Panc1 (cell line): ENCODE results near the gene SLC2A11. TPM values are rescaled to one million over a fixed set of nuclear protein-coding genes. Genes with fewer than 3 reads are reported as not detected.

Source experiments
- ATAC-seq: fragments of 200-7000 bp; cut with Tn5 transposase; 2 replicates; pipeline ENCODE4 v1.9.1; 2020; ENCODE audit warnings: mild to moderate bottlenecking, moderate library complexity
- BruUV-seq: library from RNA; stranded (reverse); fragments of 400-500 nt; replicated peaks from 2 replicates; lab custom pipeline; 2021; lab: Mats Ljungman, UMichigan
- CTCF ChIA-PET: fragments of 300-600 bp; sonication (Branson Sonifier 250); formaldehyde crosslinking; loops from one replicate; lab custom pipeline; 2022; ENCODE audit warnings: antibody characterized with exemption; lab: Charles Lee
- POLR2A ChIA-PET: fragments of 300-600 bp; sonication (Branson Sonifier 250); formaldehyde crosslinking; loops from one replicate; lab custom pipeline; 2022; ENCODE audit warnings: antibody characterized with exemption; lab: Charles Lee
- DNase-seq: peaks from one replicate; pipeline ENCODE4 v3.0.0-alpha.2; 2010; ENCODE audit warnings: low read depth, low spot score
- H3K27ac ChIP-seq: 2 replicates; pipeline ENCODE4 v1.5.1; 2011; ENCODE audit warnings: mild to moderate bottlenecking, low read length, inconsistent platforms
- H3K27me3 ChIP-seq: fragments of 200-500 bp; sonication (Bioruptor generic); 2 replicates; pipeline ENCODE4 v1.6.0; 2014; ENCODE audit warnings: low read length, inconsistent platforms; ENCODE audit not compliant: control insufficient read depth, insufficient read depth
- H3K36me3 ChIP-seq: fragments of 200-500 bp; sonication (Bioruptor generic); 2 replicates; pipeline ENCODE4 v1.5.1; 2014; ENCODE audit warnings: inconsistent platforms, mild to moderate bottlenecking, low read length, moderate library complexity; ENCODE audit not compliant: control insufficient read depth, insufficient read depth
- H3K4me1 ChIP-seq: 2 replicates; pipeline ENCODE4 v1.5.1; 2011; ENCODE audit warnings: inconsistent platforms, mild to moderate bottlenecking, low read length, moderate library complexity; ENCODE audit not compliant: control insufficient read depth, insufficient read depth
- H3K4me3 ChIP-seq, 2 experiments: 2 replicates each; pipeline ENCODE4 v1.5.1; 2011 to 2012; ENCODE audit warnings: low read depth in 2 of 2, low read length in 2 of 2, mild to moderate bottlenecking in 2 of 2, inconsistent platforms in 1 of 2, moderate library complexity in 1 of 2
- H3K9me3 ChIP-seq: fragments of 200-500 bp; sonication (Bioruptor generic); 2 replicates; pipeline ENCODE4 v1.5.1; 2014; ENCODE audit warnings: low read depth, mild to moderate bottlenecking, inconsistent platforms, low read length, moderate library complexity; ENCODE audit not compliant: control insufficient read depth, insufficient read depth
- CTCF ChIP-seq: fragments of 450-650 bp; IDR thresholded peaks from 2 replicates; pipeline ENCODE4 v1.5.1; 2017; ENCODE audit warnings: mild to moderate bottlenecking
- POLR2AphosphoS5 ChIP-seq: IDR thresholded peaks from 2 replicates; pipeline ENCODE4 v1.6.1; 2012; ENCODE audit warnings: mild to moderate bottlenecking, low read depth, low read length, moderate library complexity
- REST ChIP-seq, 2 experiments: IDR thresholded peaks; 2 replicates each; pipeline ENCODE4 v1.6.1; 2011 to 2012; ENCODE audit warnings: low read depth in 2 of 2, control low read depth in 1 of 2, low read length in 1 of 2, mild to moderate bottlenecking in 1 of 2, moderate library complexity in 1 of 2; ENCODE audit not compliant: insufficient read depth in 1 of 2
- SIN3A ChIP-seq: IDR thresholded peaks from 2 replicates; pipeline ENCODE4 v1.6.1; 2012; ENCODE audit warnings: low read depth, mild to moderate bottlenecking, low read length, moderate library complexity, borderline replicate concordance; ENCODE audit not compliant: insufficient read depth
- TCF7L2 ChIP-seq: IDR thresholded peaks from 2 replicates; pipeline ENCODE4 v1.6.1; 2011; ENCODE audit warnings: mild to moderate bottlenecking, low read depth, low read length, inconsistent platforms
- in situ Hi-C: cut with HindIII; loops from 2 replicates; pipeline ENCODE4 v1.10.0; 2016; ENCODE audit warnings: low sequenced_read_pairs, low pct_unique_long_range_greater_than_20kb
- intact Hi-C: fragments of 100-400 bp; cut with micrococcal nuclease; formaldehyde crosslinking; loops from one replicate; pipeline ENCODE4 v1.10.0; 2022; ENCODE audit not compliant: unreplicated experiment
- total RNA-seq: library from RNA; stranded (reverse); gene quantifications from one replicate; pipeline ENCODE4 v1.2.1, GENCODE V29; 2021; ENCODE audit not compliant: unreplicated experiment

The SLC2A11 gene
- total RNA-seq, 1 experiment from 2014 or later = 33.8 TPM

- POLR2A ChIA-PET = no interaction called here
- ATAC-seq = no peak
Measured at GRCh38 chr22:23817146-23817545, 40.5 kb upstream of the SLC2A11 start.

GRCh38 chr22:23818541-23818940 lies 39.1 kb upstream of the SLC2A11 start:
- no peak for DNase-seq
- in situ Hi-C loops (no loop called here), intact Hi-C loops (no loop called here)
- Histone ChIP-seq H3K4me1 (no peaks in the 10 kb centered on the region), H3K27me3 (no peaks in the 10 kb centered on the region), H3K27ac (no peak overlapping the region), H3K4me3 (no peak overlapping the region), H3K36me3 (no peaks in the 10 kb centered on the region), H3K9me3 (no peaks in the 10 kb centered on the region)
- no peak for ATAC-seq
- ChIA-PET CTCF (no interaction called here), POLR2A (no interaction called here)
- no TSS peak for BruUV-seq
- TF ChIP-seq TCF7L2 = no peak
- TF ChIP-seq REST (IDR thresholded peaks at IDR 0.05; ENCODE audit: insufficient read depth in 1 of 2, low read depth in 2 of 2, low read length in 1 of 2) = no peak
- no peak for TF ChIP-seq CTCF

More at GRCh38 chr22:23817146-23817545, 40.5 kb upstream of the SLC2A11 start:
- Histone ChIP-seq H3K36me3 (no peaks in the 10 kb centered on the region), H3K9me3 (no peaks in the 10 kb centered on the region), H3K27me3 (no peaks in the 10 kb centered on the region), H3K4me1 (no peaks in the 10 kb centered on the region), H3K27ac (no peak overlapping the region), H3K4me3 (no peak overlapping the region)
- DNase-seq = no peak
- in situ Hi-C loops = no loop called here
- CTCF ChIA-PET = no interaction called here
- BruUV-seq = no TSS peak
- intact Hi-C loops = no loop called here
- TF ChIP-seq CTCF (no peak), TCF7L2 (no peak)

- TF ChIP-seq CTCF = no peak
- no peak for TF ChIP-seq REST (IDR thresholded peaks at IDR 0.05; ENCODE audit: insufficient read depth in 1 of 2, low read depth in 2 of 2, low read length in 1 of 2)
- no peak for TF ChIP-seq POLR2AphosphoS5
- no peak for TF ChIP-seq TCF7L2
- no peak for TF ChIP-seq SIN3A
- ATAC-seq = no peak
- Histone ChIP-seq H3K27me3 (no peaks in the 10 kb centered on the region), H3K4me3 (no peak overlapping the region), H3K36me3 (no peaks in the 10 kb centered on the region), H3K4me1 (no peaks in the 10 kb centered on the region), H3K27ac (no peak overlapping the region), H3K9me3 (no peaks in the 10 kb centered on the region)
- no peak for DNase-seq
- intact Hi-C loops (no loop called here), in situ Hi-C loops (no loop called here)
- POLR2A ChIA-PET = no interaction called here
- BruUV-seq = no TSS peak
- CTCF ChIA-PET = no interaction called here
Measured at GRCh38 chr22:23820748-23821211, 36.9 kb upstream of the SLC2A11 start.
